SU-DHL-6 (cell line): Measurements from ENCODE around the gene IQCH.

Experiments
- H2AFZ ChIP-seq: fragments of 200-600 bp; sonication (generic); 2 replicates; pipeline ENCODE4 v1.6.1; 2014; ENCODE audit warnings: low read depth, mild to moderate bottlenecking, moderate library complexity, mixed read lengths, antibody characterized with exemption, low read length; ENCODE audit not compliant: severe bottlenecking
- H3F3A ChIP-seq: fragments of 200-600 bp; shearing (Covaris generic); 2 replicates; pipeline ENCODE4 v1.6.0; 2016; ENCODE audit warnings: antibody characterized with exemption, mild to moderate bottlenecking; ENCODE audit not compliant: insufficient read depth
- H3K27ac ChIP-seq: fragments of 200-600 bp; sonication (generic); 2 replicates; pipeline ENCODE4 v1.5.1; 2016; ENCODE audit warnings: low read depth, mild to moderate bottlenecking, low read length, moderate library complexity, mixed read lengths
- H3K27me3 ChIP-seq: fragments of 200-600 bp; sonication (generic), shearing (Covaris generic); 2 replicates; pipeline ENCODE4 v1.6.0; 2014; ENCODE audit warnings: mild to moderate bottlenecking, low read length
- H3K36me3 ChIP-seq: fragments of 200-600 bp; sonication (generic); 2 replicates; pipeline ENCODE4 v1.6.1; 2014; ENCODE audit warnings: mild to moderate bottlenecking, low read length, mixed read lengths
- H3K4me2 ChIP-seq: fragments of 300-600, 200-600 bp; shearing (Covaris generic), sonication (generic); 2 replicates; pipeline ENCODE4 v1.6.0; 2014; ENCODE audit warnings: low read length, low read depth, mild to moderate bottlenecking; ENCODE audit not compliant: poor library complexity, severe bottlenecking
- H3K4me3 ChIP-seq: fragments of 200-600 bp; sonication (generic); 2 replicates; pipeline ENCODE4 v1.5.1; 2014; ENCODE audit warnings: antibody characterized with exemption, low read length, mild to moderate bottlenecking, mixed read lengths; ENCODE audit not compliant: insufficient read depth, poor library complexity, severe bottlenecking
- H3K79me2 ChIP-seq: fragments of 200-600 bp; sonication (generic); 2 replicates; pipeline ENCODE4 v1.6.1; 2014; ENCODE audit warnings: mild to moderate bottlenecking, low read length, moderate library complexity; ENCODE audit not compliant: insufficient read depth
- H3K9ac ChIP-seq: fragments of 200-600 bp; sonication (generic); 2 replicates; pipeline ENCODE4 v1.7.0; 2014; ENCODE audit warnings: mild to moderate bottlenecking, low read length
- H3K9me2 ChIP-seq: fragments of 200-600 bp; sonication (generic); replicated peaks from 2 replicates; pipeline ENCODE4 v1.6.1; 2014; ENCODE audit warnings: low read length; ENCODE audit not compliant: insufficient read depth
- H3K9me3 ChIP-seq: fragments of 200-600 bp; sonication (generic); 2 replicates; pipeline ENCODE4 v1.6.1; 2014; ENCODE audit warnings: low read length, mixed read lengths; ENCODE audit not compliant: insufficient read depth
- H4K20me1 ChIP-seq: fragments of 200-600 bp; sonication (generic); 2 replicates; pipeline ENCODE4 v1.6.1; 2014; ENCODE audit warnings: low read depth, mild to moderate bottlenecking, antibody characterized with exemption, low read length, moderate library complexity, mixed read lengths
- CTCF ChIP-seq: fragments of 200-600 bp; sonication (generic); IDR thresholded peaks from one replicate; pipeline ENCODE4 v1.5.1; 2017; ENCODE audit warnings: antibody characterized with exemption, mild to moderate bottlenecking, low read length, moderate library complexity; ENCODE audit not compliant: insufficient read depth, poor library complexity, severe bottlenecking
- EZH2phosphoT487 ChIP-seq: fragments of 200-600 bp; sonication (generic), shearing (Covaris generic); conservative IDR thresholded peaks from 2 replicates; pipeline ENCODE4 v1.6.1; 2018; ENCODE audit warnings: mild to moderate bottlenecking, antibody characterized with exemption, low read length, moderate library complexity, mixed read lengths

Gene IQCH

GRCh38 chr15:67501836-67502461 lies 247.4 kb downstream of the IQCH start:
- Histone ChIP-seq H3K27me3 (no peaks in the 10 kb centered on the region), H3K36me3 (no peaks in the 10 kb centered on the region), H2AFZ (no peak overlapping the region), H4K20me1 (no peaks in the 10 kb centered on the region), H3K9ac (no peak overlapping the region), H3F3A (no peaks in the 10 kb centered on the region), H3K27ac (no peak overlapping the region), H3K9me3 (no peaks in the 10 kb centered on the region), H3K79me2 (no peaks in the 10 kb centered on the region), H3K4me2 (no peak overlapping the region), H3K4me3 (no peak overlapping the region), H3K9me2 (no peaks in the 10 kb centered on the region)
- TF ChIP-seq EZH2phosphoT487 = no peak
- no peak for TF ChIP-seq CTCF

GRCh38 chr15:67504056-67504455 lies 249.5 kb downstream of the IQCH start:
- H3K9ac ChIP-seq = no peak overlapping the region
- no peaks in the 10 kb centered on the region for H3K9me2 ChIP-seq
- H3K4me3 ChIP-seq = no peak overlapping the region
- no peaks in the 10 kb centered on the region for H4K20me1 ChIP-seq
- no peaks in the 10 kb centered on the region for H3K79me2 ChIP-seq
- H3K9me3 ChIP-seq = no peaks in the 10 kb centered on the region
- H2AFZ ChIP-seq = no peak overlapping the region
- TF ChIP-seq EZH2phosphoT487 (no peak), CTCF (no peak)
- no peaks in the 10 kb centered on the region for H3K36me3 ChIP-seq
- H3K27me3 ChIP-seq = no peaks in the 10 kb centered on the region
- no peak overlapping the region for H3K27ac ChIP-seq
- no peak overlapping the region for H3K4me2 ChIP-seq
- no peaks in the 10 kb centered on the region for H3F3A ChIP-seq

- TF ChIP-seq CTCF (no peak), EZH2phosphoT487 (no peak)
- Histone ChIP-seq H3K9ac (no peak overlapping the region), H3K27ac (no peak overlapping the region), H3K9me3 (no peaks in the 10 kb centered on the region), H3K4me3 (no peak overlapping the region), H3K9me2 (no peaks in the 10 kb centered on the region), H3K27me3 (no peaks in the 10 kb centered on the region), H3K36me3 (no peaks in the 10 kb centered on the region), H3K4me2 (no peak overlapping the region), H3F3A (no peaks in the 10 kb centered on the region), H4K20me1 (no peaks in the 10 kb centered on the region), H3K79me2 (no peaks in the 10 kb centered on the region), H2AFZ (no peak overlapping the region)
Observed at GRCh38 chr15:67504796-67505195, 250.2 kb downstream of the IQCH start.
